ENCODE measurements around the gene GOLGA6L7.
"Not testable (repeated sequence)": the region's sequence is repeated elsewhere in the genome, so short reads cannot be mapped to it uniquely, and the experiment has no call there.

The GOLGA6L7 gene

GRCh38 chr15:28843520-28843919, 4.9 kb downstream of the GOLGA6L7 start:
- DNase-seq: not testable (repeated sequence)

- not testable (repeated sequence) for DNase-seq
Observed at GRCh38 chr15:28842210-28842609, 6.2 kb downstream of the GOLGA6L7 start.

- not testable (repeated sequence) for DNase-seq
Observed at GRCh38 chr15:28840285-28840684, 8.2 kb downstream of the GOLGA6L7 start.

GRCh38 chr15:28834957-28835585, 13.4 kb downstream of the GOLGA6L7 start:
- not testable (repeated sequence) for DNase-seq

GRCh38 chr15:28831897-28832587, 16.4 kb downstream of the GOLGA6L7 start:
- peak; percentile 63 to 64 for DNase-seq

- DNase-seq: not testable (repeated sequence)
Observed at GRCh38 chr15:28821420-28821819, 27.0 kb downstream of the GOLGA6L7 start.

- not testable (repeated sequence) for DNase-seq
Observed at GRCh38 chr15:28819930-28820295, 28.5 kb downstream of the GOLGA6L7 start.

GRCh38 chr15:28819019-28819929, 29.2 kb downstream of the GOLGA6L7 start:
- DNase-seq: not testable (repeated sequence)

GRCh38 chr15:28818168-28818567, 30.3 kb downstream of the GOLGA6L7 start:
- DNase-seq: not testable (repeated sequence)

GRCh38 chr15:28814059-28814458, 34.4 kb downstream of the GOLGA6L7 start:
- not testable (repeated sequence) for DNase-seq

- not testable (repeated sequence) for DNase-seq
Observed at GRCh38 chr15:28813392-28813791, 35.1 kb downstream of the GOLGA6L7 start.

- DNase-seq: not testable (repeated sequence)
Observed at GRCh38 chr15:28811852-28812550, 36.4 kb downstream of the GOLGA6L7 start.

GRCh38 chr15:28810444-28810843, 38.0 kb downstream of the GOLGA6L7 start:
- not testable (repeated sequence) for DNase-seq

- not testable (repeated sequence) for DNase-seq
Observed at GRCh38 chr15:28808136-28808535, 40.3 kb downstream of the GOLGA6L7 start.

- DNase-seq: not testable (repeated sequence)
Observed at GRCh38 chr15:28800366-28800765, 48.1 kb downstream of the GOLGA6L7 start.

GRCh38 chr15:28798234-28798633, 50.2 kb downstream of the GOLGA6L7 start:
- not testable (repeated sequence) for DNase-seq

- not testable (repeated sequence) for DNase-seq
Observed at GRCh38 chr15:28794231-28794630, 54.2 kb downstream of the GOLGA6L7 start.
